K562 (cell line): ENCODE data around the gene CDKN1B. TPM values are rescaled to one million over a fixed set of nuclear protein-coding genes. Genes with fewer than 3 reads are reported as not detected.
A peak's percentile ranks its signal among the peaks of the same experiment; 100 is the strongest.

Experiments used
- ATAC-seq: fragments of 200-7000 bp; cut with Tn5 transposase; 3 replicates; pipeline ENCODE4 v1.9.1; 2020; ENCODE audit warnings: moderate library complexity
- BruUV-seq: library from RNA; stranded (reverse); fragments of 400-500 nt; replicated peaks from 2 replicates; lab custom pipeline; 2021; lab: Mats Ljungman, UMichigan
- CTCF ChIA-PET: fragments of 300-600 bp; formaldehyde crosslinking; extraction: SDS; loops from one replicate; lab custom pipeline; 2021; ENCODE audit warnings: low intra/inter-chr PET ratio; lab: Yijun Ruan, JAX
- POLR2A ChIA-PET: fragments of 300-600, 350-650 bp; sonication (Branson Sonifier 250); formaldehyde crosslinking; extraction: SDS; loops from one replicate; lab custom pipeline; 2021; ENCODE audit warnings: antibody characterized with exemption, inconsistent platforms; lab: Yijun Ruan, JAX
- DNase-seq, 4 experiments: peaks; one replicate each; pipeline versions ENCODE4 v3.0.0 to v3.0.0-alpha.2; 2011 to 2018; ENCODE audit warnings: low spot score in 3 of 4, mixed read lengths in 3 of 4; ENCODE audit errors: extremely low read depth in 1 of 4
- FAIRE-seq: peaks from 2 replicates; lab custom pipeline; 2011; peaks lifted over from hg19 to GRCh38; lab: Jason Lieb, UNC
- H2AFZ ChIP-seq: 2 replicates; pipeline ENCODE4 v1.6.0; 2011; ENCODE audit warnings: low read depth, low read length, control low read depth, inconsistent platforms
- H3K27ac ChIP-seq: fragments of 200-600 bp; 3 replicates; pipeline ENCODE4 v1.8.0; 2011; ENCODE audit warnings: low read depth, mild to moderate bottlenecking, control low read depth, inconsistent platforms, low read length, moderate library complexity, mixed read lengths; ENCODE audit errors: extremely low read depth
- H3K27me3 ChIP-seq, 2 experiments: fragments of 300-600 bp in 1 of 2; 2 replicates in 1 of 2; 3 replicates in 1 of 2; pipeline versions ENCODE4 v1.6.0 to v1.8.0; 2011; ENCODE audit warnings: inconsistent platforms in 2 of 2, low read length in 2 of 2, mild to moderate bottlenecking in 1 of 2, mixed read lengths in 1 of 2, moderate library complexity in 1 of 2; ENCODE audit not compliant: control insufficient read depth in 2 of 2, insufficient read depth in 2 of 2
- H3K36me3 ChIP-seq: fragments of 300-600 bp; 3 replicates; pipeline ENCODE4 v1.8.0; 2011; ENCODE audit warnings: mild to moderate bottlenecking, low read length, inconsistent platforms; ENCODE audit not compliant: control insufficient read depth, insufficient read depth
- H3K4me1 ChIP-seq, 2 experiments: fragments of 200-600 bp in 1 of 2; replicated peaks in 1 of 2; 2 replicates in 1 of 2; 3 replicates in 1 of 2; pipeline versions ENCODE4 v1.5.1 to v1.8.0; 2011; ENCODE audit warnings: inconsistent platforms in 2 of 2, low read length in 2 of 2, mild to moderate bottlenecking in 1 of 2, mixed read lengths in 1 of 2, moderate library complexity in 1 of 2; ENCODE audit not compliant: control insufficient read depth in 2 of 2, insufficient read depth in 2 of 2
- H3K4me2 ChIP-seq: 2 replicates; pipeline ENCODE4 v1.6.1; 2011; ENCODE audit warnings: low read length, control low read depth, inconsistent platforms, mixed read lengths; ENCODE audit not compliant: insufficient read depth
- H3K4me3 ChIP-seq: fragments of 200-600 bp; sonication (generic), shearing (Covaris generic); 2 replicates; pipeline ENCODE4 v1.5.1; 2016; ENCODE audit warnings: control low read depth, inconsistent platforms
- H3K79me2 ChIP-seq: fragments of 200-600 bp; 3 replicates; pipeline ENCODE4 v1.8.0; 2011; ENCODE audit warnings: low read length, inconsistent platforms; ENCODE audit not compliant: control insufficient read depth, insufficient read depth
- H3K9ac ChIP-seq, 2 experiments: 2 replicates each; pipeline versions ENCODE4 v1.6.0 to v1.6.1; 2011; ENCODE audit warnings: low read depth in 2 of 2, low read length in 2 of 2, control low read depth in 1 of 2, inconsistent platforms in 1 of 2, mild to moderate bottlenecking in 1 of 2, mixed read lengths in 1 of 2; ENCODE audit not compliant: insufficient read depth in 1 of 2
- H3K9me1 ChIP-seq: one replicate; pipeline ENCODE4 v1.6.0; 2011; ENCODE audit warnings: inconsistent platforms, mild to moderate bottlenecking, low read length, moderate library complexity; ENCODE audit not compliant: control insufficient read depth, insufficient read depth
- H3K9me3 ChIP-seq: replicated peaks from 2 replicates; pipeline ENCODE4 v1.5.1; 2011; ENCODE audit warnings: low read depth, low read length, inconsistent platforms; ENCODE audit not compliant: control insufficient read depth, insufficient read depth
- H4K20me1 ChIP-seq: replicated peaks from 2 replicates; pipeline ENCODE4 v1.6.1; 2011; ENCODE audit warnings: low read length, inconsistent platforms, mixed read lengths; ENCODE audit not compliant: control insufficient read depth, insufficient read depth
- CHCHD3 ChIP-seq: fragments of 250-450 bp; sonication (Bioruptor Pico); IDR thresholded peaks from 2 replicates; pipeline ENCODE4 v2.1.2; 2022; ENCODE audit warnings: mild to moderate bottlenecking
- EP400 ChIP-seq: fragments of 450-650 bp; IDR thresholded peaks from 2 replicates; pipeline ENCODE4 v1.6.1; 2017; ENCODE audit warnings: antibody characterized with exemption, mild to moderate bottlenecking, moderate library complexity
- RAD21 ChIP-seq, 2 experiments: fragments of 250-450 bp in 1 of 2; fragments of 450-650 bp in 1 of 2; sonication (Bioruptor Pico) in 1 of 2; formaldehyde crosslinking in 1 of 2; IDR thresholded peaks in 1 of 2; conservative IDR thresholded peaks in 1 of 2; 2 replicates each; pipeline versions ENCODE4 v1.4.0 to v1.8.0; 2020 to 2022; ENCODE audit warnings: mild to moderate bottlenecking in 2 of 2, moderate library complexity in 1 of 2
- ZNF121 ChIP-seq: sonication (generic); formaldehyde crosslinking; conservative IDR thresholded peaks from 2 replicates; pipeline ENCODE4 v1.8.0; 2022; ENCODE audit warnings: missing genetic modification reagents
- WGBS: fragments of 100-300 bp; shearing (Covaris generic); methylation state at CpG from one replicate; pipeline ENCODE4 v1.1.6; 2016; ENCODE audit warnings: low coverage, mixed read lengths; ENCODE audit not compliant: insufficient coverage; ENCODE audit errors: missing lambda C conversion rate; 5-methylcytosine and 5-hydroxymethylcytosine counted together
- in situ Hi-C: fragments of 300-500 bp; cut with MboI; formaldehyde crosslinking; loops from 4 replicates; pipeline ENCODE4 v1.15.0; 2018; ENCODE audit warnings: inconsistent platforms, mixed read lengths
- intact Hi-C: fragments of 100-400 bp; cut with micrococcal nuclease; formaldehyde crosslinking; loops from 2 replicates; pipeline ENCODE4 v1.14.2; 2022
- polyA plus RNA-seq, 8 experiments: library from polyadenylated mRNA; depleted of rRNA in 4 of 8; stranded (reverse) in 5 of 8; unstranded in 3 of 8; fragments of >200 nt; fragmentation: Nextera tagmentation in 2 of 8; fragmentation: Illumina TruSeq in 1 of 8; extraction: Ambion mirVana in 2 of 8; extraction: Trizol in 1 of 8; gene quantifications; 2 replicates each; pipeline versions ENCODE4 v1.2.1 to v1.2.3, GENCODE V29; 2011 to 2014; ENCODE audit warnings: inconsistent platforms in 1 of 8, missing spikeins in 1 of 8
- total RNA-seq, 7 experiments: library from RNA; depleted of rRNA in 6 of 7; stranded (reverse); fragments of >200 nt in 6 of 7; fragmentation: Illumina TruSeq in 2 of 7; extraction: Trizol in 2 of 7; gene quantifications; 2 replicates each; pipeline versions ENCODE4 v1.2.1 to v1.2.3, GENCODE V29; 2011 to 2021; ENCODE audit warnings: low replicate concordance in 1 of 7

Gene CDKN1B
- total and polyA plus RNA-seq, 9 of the 15 experiments (the other 6 are each of a cell fraction or from before 2014, with no cell fraction given) = 2.6 to 35.2 (median 15.5) TPM

DNA sequence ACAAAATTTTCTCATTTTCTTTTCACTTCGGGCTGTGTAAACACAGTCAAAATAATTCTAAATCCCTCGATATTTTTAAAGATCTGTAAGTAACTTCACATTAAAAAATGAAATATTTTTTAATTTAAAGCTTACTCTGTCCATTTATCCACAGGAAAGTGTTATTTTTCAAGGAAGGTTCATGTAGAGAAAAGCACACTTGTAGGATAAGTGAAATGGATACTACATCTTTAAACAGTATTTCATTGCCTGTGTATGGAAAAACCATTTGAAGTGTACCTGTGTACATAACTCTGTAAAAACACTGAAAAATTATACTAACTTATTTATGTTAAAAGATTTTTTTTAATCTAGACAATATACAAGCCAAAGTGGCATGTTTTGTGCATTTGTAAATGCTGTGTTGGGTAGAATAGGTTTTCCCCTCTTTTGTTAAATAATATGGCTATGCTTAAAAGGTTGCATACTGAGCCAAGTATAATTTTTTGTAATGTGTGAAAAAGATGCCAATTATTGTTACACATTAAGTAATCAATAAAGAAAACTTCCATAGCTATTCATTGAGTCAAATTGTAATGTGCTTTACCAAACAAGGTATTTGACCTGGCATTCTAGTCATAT, 4.8 kb downstream of the CDKN1B start:
- Histone ChIP-seq H3K4me3 (peak overlapping the region; percentile 57; the same call in 1 of the 2 replicates), H3K36me3 (peaks cover 36% of the 10 kb centered on the region), H3K4me2 (peak overlapping the region; percentile 69), H3K27ac (peak overlapping the region; percentile 97), H3K9me1 (no peaks in the 10 kb centered on the region), H2AFZ (no peak overlapping the region), H3K79me2 (peaks cover 86% of the 10 kb centered on the region), H3K4me1 (peaks cover 8 to 19% of the 10 kb centered on the region in 2 experiments; a peak in 2 of 5 replicates), H4K20me1 (no peaks in the 10 kb centered on the region), H3K27me3 (no peaks in the 10 kb centered on the region), H3K9me3 (no peaks in the 10 kb centered on the region), H3K9ac (peak overlapping the region in 1 of 2 experiments; percentile 94; a peak in 2 of 4 replicates)
- BruUV-seq = no TSS peak
- ATAC-seq (no peak), DNase-seq (no peak), FAIRE-seq (no peak)
- intact Hi-C loops (no loop called here), in situ Hi-C loops (loop anchor here (25.0 kb wide), 1 partner anchor 1160 kb away; no protein-coding TSS in a partner anchor)
- POLR2A ChIA-PET = interaction anchor here (0.7 to 1.5 kb wide), 3 partner anchors 13 to 67 kb away, joined by 3 to 4 read pairs (median 4); no protein-coding TSS in a partner anchor
- CTCF ChIA-PET = no interaction called here
- TF ChIP-seq ZNF121 (CRISPR knock-in tag) (no peak), EP400 (0 out of 2 replicates have a peak, but pooled peaks have one; percentile 10), RAD21 (CRISPR knock-in tag; conservative IDR thresholded peaks at IDR 0.05 in 1 of 2, IDR thresholded peaks at IDR 0.05 in 1 of 2) (0 out of 4 replicates have a peak, but pooled peaks of 1 of the 2 experiments have one; percentile 6), CHCHD3 (no peak)
- 16% methylated on average over 2 of the region's 2 CpGs for WGBS
